ENCODE results near the gene NRP1.
A peak's percentile ranks its signal among the peaks of the same experiment; 100 is the strongest.
"Not testable (repeated sequence)": the region's sequence is repeated elsewhere in the genome, so short reads cannot be mapped to it uniquely, and the experiment has no call there.

The NRP1 gene

DNA sequence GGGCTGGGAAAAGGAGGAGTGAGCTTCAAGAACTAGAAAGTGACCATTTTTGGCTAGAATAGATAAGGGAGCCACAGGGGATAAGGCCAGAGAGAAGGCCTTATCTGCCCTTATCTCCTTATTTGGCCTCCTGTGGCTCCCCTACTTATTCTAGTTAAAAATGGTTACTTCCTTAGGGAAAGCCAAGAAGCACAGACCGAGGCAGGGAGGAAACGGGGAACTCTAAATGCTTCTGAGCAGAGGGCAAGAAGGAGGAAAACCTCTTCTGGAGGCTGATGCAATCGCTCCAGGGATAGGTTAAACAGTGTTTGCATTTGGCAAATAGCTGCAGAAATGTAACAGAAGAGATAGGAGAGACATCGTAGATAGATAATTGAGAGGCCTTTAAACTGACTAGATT is 18.6 kb downstream of the NRP1 start:
- no peak for DNase-seq

- DNase-seq: peak; percentile 17
Observed at GRCh38 chr10:33314811-33315561, 19.5 kb downstream of the NRP1 start.

GRCh38 chr10:33311640-33312039 is 22.8 kb downstream of the NRP1 start:
- DNase-seq: no peak

GRCh38 chr10:33310853-33311252 is 23.6 kb downstream of the NRP1 start:
- DNase-seq: no peak

GRCh38 chr10:33309406-33309805 is 25.1 kb downstream of the NRP1 start:
- DNase-seq: no peak

- DNase-seq: no peak
Observed at GRCh38 chr10:33307835-33308234, 26.6 kb downstream of the NRP1 start.

DNA sequence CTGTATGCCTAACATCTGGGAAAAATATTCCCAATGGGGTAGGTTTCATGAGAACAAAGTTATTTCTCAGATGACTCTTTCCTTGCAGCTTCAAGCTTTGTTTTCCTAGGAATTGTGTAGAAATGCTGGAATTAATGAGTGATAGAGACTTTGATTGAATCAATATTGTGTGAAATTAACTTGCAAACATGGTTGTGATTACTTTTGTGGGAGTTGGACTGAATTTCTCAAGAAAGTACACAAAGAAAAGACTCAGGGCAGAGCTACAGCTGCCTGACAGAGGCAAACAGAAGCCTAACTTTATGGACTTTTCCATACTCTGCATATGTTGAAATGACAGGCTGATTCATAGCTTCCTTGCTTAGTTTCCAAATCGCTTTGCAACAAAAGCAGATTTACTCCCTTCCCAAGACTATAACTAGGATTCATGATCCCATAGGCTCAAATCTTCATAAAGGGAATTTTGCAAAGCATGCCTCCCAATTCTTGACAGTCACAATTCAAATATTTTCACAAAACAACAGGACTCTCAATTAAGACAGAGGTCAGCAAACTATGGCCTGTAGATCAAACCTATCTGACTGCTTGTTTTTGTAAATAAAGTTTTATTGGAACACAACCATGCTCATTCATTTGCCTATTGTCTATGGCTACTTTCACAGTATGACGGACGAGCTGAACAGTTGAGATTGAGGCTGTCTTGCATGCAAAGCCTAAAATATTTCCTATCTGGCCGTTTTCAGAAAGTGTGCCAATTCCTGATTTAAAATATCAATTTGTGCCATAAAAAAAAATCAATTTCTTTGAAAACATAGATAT is 27.6 kb downstream of the NRP1 start:
- DNase-seq: no peak

GRCh38 chr10:33306126-33306525 is 28.3 kb downstream of the NRP1 start:
- DNase-seq: no peak

GRCh38 chr10:33304423-33305225 is 29.8 kb downstream of the NRP1 start:
- no peak for DNase-seq

DNA sequence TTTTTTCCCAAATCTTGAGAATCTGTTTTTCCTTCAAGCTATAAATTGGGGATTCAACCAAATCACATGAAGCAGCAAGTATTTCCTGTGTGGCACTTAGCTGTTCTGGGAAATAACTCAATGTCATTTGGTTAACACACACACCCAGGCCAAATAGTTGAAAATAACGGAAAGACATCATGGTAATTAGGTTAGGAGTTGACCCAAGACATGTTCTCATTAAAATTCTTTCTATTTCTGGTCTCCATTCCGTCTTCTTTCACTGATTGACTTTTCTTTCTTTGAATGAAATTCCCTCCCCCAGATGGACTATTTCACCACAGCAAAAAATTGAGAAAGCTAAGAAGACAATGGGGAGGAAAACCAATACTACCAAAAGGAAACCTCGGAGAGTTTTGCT is 30.5 kb downstream of the NRP1 start:
- no peak for DNase-seq

GRCh38 chr10:33302208-33302829 is 32.1 kb downstream of the NRP1 start:
- DNase-seq: no peak

DNA sequence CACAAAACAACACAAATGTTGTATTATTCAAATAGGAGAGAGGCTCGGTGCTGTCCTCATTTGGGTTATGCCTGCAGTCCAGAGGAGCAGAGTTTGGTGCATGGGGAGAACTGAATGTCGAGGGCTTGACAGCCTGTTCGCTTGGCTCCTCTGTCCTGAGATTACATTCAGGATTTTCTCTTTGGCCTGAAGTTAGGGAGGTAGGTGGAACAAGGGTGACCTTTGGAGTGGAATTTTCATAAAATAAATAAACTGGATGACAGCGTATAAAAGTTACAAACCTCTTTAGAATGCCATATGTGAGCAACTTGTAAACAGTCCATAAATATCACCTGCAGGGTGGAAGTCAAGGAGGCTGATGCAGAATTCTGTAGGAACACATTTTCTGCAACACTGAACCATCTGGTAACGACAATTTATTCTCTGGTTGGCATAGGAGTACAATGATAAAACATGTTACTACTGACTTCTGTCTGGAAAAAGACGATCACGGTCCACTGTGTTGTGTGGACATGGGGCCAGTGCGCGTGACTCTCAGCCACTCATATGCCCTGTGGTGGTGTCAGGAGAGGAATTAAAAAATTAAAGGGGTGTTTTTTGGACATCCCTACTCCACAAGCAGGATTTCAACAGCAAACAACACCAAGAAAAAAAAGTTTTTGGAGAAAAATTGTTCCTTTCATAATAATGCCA is 33.2 kb downstream of the NRP1 start:
- DNase-seq: no peak

- DNase-seq: not testable (repeated sequence)
Observed at GRCh38 chr10:33300544-33300943, 33.9 kb downstream of the NRP1 start.

- DNase-seq: no peak
Observed at GRCh38 chr10:33298893-33299292, 35.6 kb downstream of the NRP1 start.

DNA sequence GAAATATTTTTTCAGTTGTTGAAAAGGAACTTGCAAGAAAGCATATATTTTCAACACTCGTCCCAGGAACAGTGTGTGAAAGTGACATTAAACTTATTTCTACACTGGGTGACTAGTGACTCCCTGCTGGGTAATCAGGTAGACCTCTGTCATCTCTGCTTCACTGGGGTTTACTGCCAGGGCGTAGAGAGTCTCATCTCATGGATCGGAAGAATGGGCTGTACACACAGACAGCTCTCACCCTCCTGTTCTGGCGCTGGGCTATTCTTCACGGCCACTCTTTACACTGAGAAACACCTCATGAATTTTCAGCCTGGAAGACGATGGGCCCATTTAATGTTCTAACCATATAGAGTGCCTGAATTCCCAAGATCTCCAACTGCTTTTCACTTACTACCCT is 36.4 kb downstream of the NRP1 start:
- DNase-seq: no peak

- DNase-seq: no peak
Observed at GRCh38 chr10:33295851-33296250, 38.6 kb downstream of the NRP1 start.

GRCh38 chr10:33293531-33294170 is 40.8 kb downstream of the NRP1 start:
- no peak for DNase-seq

- DNase-seq: no peak
Observed at GRCh38 chr10:33293076-33293475, 41.4 kb downstream of the NRP1 start.

DNA sequence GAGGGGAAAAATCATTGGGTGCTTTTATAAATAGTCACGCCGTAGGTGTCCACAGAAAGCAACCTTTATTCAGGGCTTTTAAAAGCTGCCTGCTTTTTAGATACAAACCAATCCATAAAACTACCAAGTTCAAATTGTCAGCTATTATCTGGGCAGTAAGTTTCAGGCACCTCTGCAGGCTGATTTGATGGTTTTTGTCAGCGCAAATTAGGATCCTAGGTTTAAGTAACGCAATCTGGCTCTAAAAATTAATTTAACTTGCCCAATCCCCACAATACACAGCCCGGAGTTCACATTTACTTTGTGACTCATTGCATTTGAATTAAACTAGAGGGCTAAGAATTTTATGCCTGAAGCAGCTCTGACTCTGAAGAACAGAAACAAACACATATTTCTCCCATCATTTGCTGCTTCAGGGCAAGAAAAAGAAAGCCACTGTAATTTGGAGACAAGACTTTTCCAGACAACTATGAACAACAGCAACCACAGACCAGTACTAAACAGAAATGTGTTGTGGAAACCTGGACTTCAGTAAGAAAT is 43.3 kb downstream of the NRP1 start:
- no peak for DNase-seq

DNA sequence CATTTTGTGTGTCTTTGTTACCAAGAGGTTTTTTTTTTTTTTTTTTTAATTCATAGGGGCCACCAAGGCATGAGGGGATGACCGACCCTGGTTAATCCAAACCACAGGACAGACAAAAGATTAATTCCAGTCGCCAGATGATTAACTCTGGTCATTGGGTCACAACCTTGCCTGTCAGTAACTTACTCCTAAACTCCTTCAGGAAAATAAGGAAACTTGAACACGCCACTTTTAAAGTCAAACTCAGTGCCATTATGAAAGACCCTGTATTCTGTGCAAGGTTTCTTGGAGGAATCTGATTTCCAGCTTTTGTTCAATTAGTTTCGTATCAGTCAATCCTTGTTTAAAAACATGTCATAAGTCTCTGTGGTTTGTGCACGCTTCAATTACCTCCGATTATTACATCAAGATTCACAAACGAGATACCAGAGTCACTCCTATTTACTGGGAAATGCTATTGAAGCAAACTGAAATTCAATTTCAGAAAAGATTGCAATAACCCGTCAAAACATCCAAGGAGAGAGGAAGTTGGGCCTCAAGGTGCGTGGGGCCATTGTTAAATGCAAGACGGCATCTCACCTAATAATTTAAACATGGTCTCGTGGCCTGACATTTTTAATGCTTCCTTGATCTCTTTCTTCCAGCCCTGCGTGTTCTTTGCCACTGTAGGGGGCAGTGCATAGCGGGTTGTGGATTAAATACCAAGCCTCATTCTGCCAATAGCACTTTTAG is 44.0 kb downstream of the NRP1 start:
- DNase-seq: no peak

DNA sequence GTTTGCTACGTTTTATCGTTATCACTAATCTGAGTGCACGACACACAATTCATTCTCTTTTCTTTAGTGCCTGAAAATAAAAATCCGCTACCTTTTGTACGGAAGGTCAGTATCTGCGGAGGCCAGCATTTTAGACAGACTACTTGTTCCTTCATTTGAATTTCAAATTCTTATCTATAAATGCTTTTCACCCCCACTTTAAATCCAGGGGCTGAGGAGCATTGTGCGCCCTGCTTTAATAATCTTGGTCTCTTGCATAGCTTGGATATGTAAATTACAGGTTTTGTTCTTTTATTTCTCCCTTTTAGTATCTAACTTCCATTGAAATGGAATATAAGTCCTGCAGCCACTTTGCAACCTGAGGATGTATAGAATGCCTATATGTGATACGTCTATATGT is 44.7 kb downstream of the NRP1 start:
- no peak for DNase-seq
